Measurements from ENCODE around the gene DCST2. TPM values are rescaled to one million over a fixed set of nuclear protein-coding genes. Genes with fewer than 3 reads are reported as not detected.

Gene DCST2
- total RNA-seq, 2 experiments from 2014 or later: 0.09 to 0.29 TPM

GRCh38 chr1:155026588-155026987 lies 7.0 kb downstream of the DCST2 start:
- Mint-ChIP-seq H3K4me1 (peaks cover 2% of the 10 kb centered on the region), H3K36me3 (no peaks in the 10 kb centered on the region), H3K27ac (no peak overlapping the region), H3K9me3 (ENCODE audit: low read depth) (no peaks in the 10 kb centered on the region), H3K4me3 (no peak overlapping the region), H3K27me3 (no peaks in the 10 kb centered on the region)
- no peak for DNase-seq
- CTCF ChIA-PET: interaction anchor here (1.1 kb wide), 1 partner anchor 9 kb away, joined by 12 read pairs; no protein-coding TSS in a partner anchor
- ATAC-seq: no peak

GRCh38 chr1:155026154-155026553 lies 7.4 kb downstream of the DCST2 start:
- DNase-seq (no peak), ATAC-seq (no peak)
- Mint-ChIP-seq H3K27ac (no peak overlapping the region), H3K36me3 (no peaks in the 10 kb centered on the region), H3K4me3 (no peak overlapping the region), H3K9me3 (ENCODE audit: low read depth) (no peaks in the 10 kb centered on the region), H3K27me3 (no peaks in the 10 kb centered on the region), H3K4me1 (peaks cover 2% of the 10 kb centered on the region)
- CTCF ChIA-PET: interaction anchor here (1.1 to 1.5 kb wide), 2 partner anchors 9 to 10 kb away, joined by 3 to 12 read pairs; no protein-coding TSS in a partner anchor

GRCh38 chr1:155024315-155024714 lies 9.3 kb downstream of the DCST2 start:
- Mint-ChIP-seq H3K36me3 (no peaks in the 10 kb centered on the region), H3K27ac (no peak overlapping the region), H3K27me3 (no peaks in the 10 kb centered on the region), H3K4me3 (no peak overlapping the region), H3K9me3 (ENCODE audit: low read depth) (no peaks in the 10 kb centered on the region), H3K4me1 (peaks cover 2% of the 10 kb centered on the region)
- DNase-seq (no peak), ATAC-seq (no peak)
- CTCF ChIA-PET: interaction anchor here (0.6 to 1.1 kb wide), 2 partner anchors 21 to 69 kb away, joined by 3 read pairs; partner anchors contain the start of gene PBXIP1

- Mint-ChIP-seq H3K27me3 (no peaks in the 10 kb centered on the region), H3K9me3 (ENCODE audit: low read depth) (no peaks in the 10 kb centered on the region), H3K36me3 (no peaks in the 10 kb centered on the region), H3K27ac (no peak overlapping the region), H3K4me3 (no peak overlapping the region), H3K4me1 (peaks cover 2% of the 10 kb centered on the region)
- CTCF ChIA-PET: interaction anchor here (1.3 to 18.7 kb wide), 4 partner anchors 24 to 59 kb away, joined by 3 to 328 read pairs (median 6); partner anchors contain the start of genes ADAM15 and EFNA4
- ATAC-seq (no peak), DNase-seq (no peak)
Measured at GRCh38 chr1:155023627-155024026, 10.0 kb downstream of the DCST2 start.

GRCh38 chr1:155022927-155023236 lies 10.7 kb downstream of the DCST2 start:
- ATAC-seq (no peak), DNase-seq (no peak)
- Mint-ChIP-seq H3K4me3 (no peak overlapping the region), H3K9me3 (ENCODE audit: low read depth) (no peaks in the 10 kb centered on the region), H3K4me1 (peaks cover 4% of the 10 kb centered on the region), H3K27ac (no peak overlapping the region), H3K27me3 (no peaks in the 10 kb centered on the region), H3K36me3 (no peaks in the 10 kb centered on the region)
- CTCF ChIA-PET: interaction anchor here (1.3 to 18.7 kb wide), 5 partner anchors 15 to 58 kb away, joined by 3 to 328 read pairs (median 8); partner anchors contain the start of genes ADAM15 and EFNA4

- CTCF ChIA-PET: interaction anchor here (1.3 to 18.7 kb wide), 6 partner anchors 14 to 63 kb away, joined by 3 to 328 read pairs (median 10); partner anchors contain the start of genes ADAM15 and EFNA4
- Mint-ChIP-seq H3K27ac (no peak overlapping the region), H3K27me3 (no peaks in the 10 kb centered on the region), H3K4me1 (peaks cover 9% of the 10 kb centered on the region), H3K36me3 (no peaks in the 10 kb centered on the region), H3K4me3 (no peak overlapping the region), H3K9me3 (ENCODE audit: low read depth) (no peaks in the 10 kb centered on the region)
- DNase-seq (no peak), ATAC-seq (no peak)
Measured at GRCh38 chr1:155022136-155022926, 11.2 kb downstream of the DCST2 start.

- H3K4me3 Mint-ChIP-seq: no peak overlapping the region
- H3K27ac Mint-ChIP-seq: no peak overlapping the region
- H3K36me3 Mint-ChIP-seq: peaks cover 6% of the 10 kb centered on the region
- DNase-seq (no peak), ATAC-seq (no peak)
- H3K27me3 Mint-ChIP-seq: no peaks in the 10 kb centered on the region
- H3K9me3 Mint-ChIP-seq (ENCODE audit: low read depth): no peaks in the 10 kb centered on the region
- peaks cover 24% of the 10 kb centered on the region for H3K4me1 Mint-ChIP-seq
- CTCF ChIA-PET: interaction anchor here (1.0 to 18.7 kb wide), 12 partner anchors 11 to 112 kb away, joined by 3 to 328 read pairs (median 12); partner anchors contain the start of genes ADAM15, DCST1, DCST2 and EFNA4
Measured at GRCh38 chr1:155019377-155020245, 14.0 kb downstream of the DCST2 start.

GRCh38 chr1:155018617-155019348 lies 14.8 kb downstream of the DCST2 start:
- no peak overlapping the region for H3K4me3 Mint-ChIP-seq

GRCh38 chr1:155017946-155018316 lies 15.7 kb downstream of the DCST2 start:
- ATAC-seq (peak; percentile 11), DNase-seq (no peak)
- Mint-ChIP-seq H3K9me3 (ENCODE audit: low read depth) (no peaks in the 10 kb centered on the region), H3K4me3 (peak overlapping the region; percentile 47), H3K27ac (peak overlapping the region; percentile 44), H3K36me3 (peaks cover 8% of the 10 kb centered on the region), H3K4me1 (peaks cover 38% of the 10 kb centered on the region), H3K27me3 (no peaks in the 10 kb centered on the region)
- CTCF ChIA-PET: interaction anchor here (0.6 to 18.7 kb wide), 35 partner anchors 8 to 458 kb away, joined by 3 to 328 read pairs (median 6); partner anchors contain the start of genes ADAM15, CKS1B, DCST1 and DCST2

More at GRCh38 chr1:155018617-155019348, 14.8 kb downstream of the DCST2 start:
- Mint-ChIP-seq H3K27ac (no peak overlapping the region), H3K9me3 (ENCODE audit: low read depth) (no peaks in the 10 kb centered on the region), H3K36me3 (peaks cover 8% of the 10 kb centered on the region), H3K4me1 (peaks cover 29% of the 10 kb centered on the region), H3K27me3 (no peaks in the 10 kb centered on the region)
- ATAC-seq (no peak), DNase-seq (no peak)
- CTCF ChIA-PET: interaction anchor here (1.0 to 18.7 kb wide), 13 partner anchors 10 to 111 kb away, joined by 3 to 328 read pairs (median 13); partner anchors contain the start of genes ADAM15, CKS1B, DCST1 and DCST2

- no peaks in the 10 kb centered on the region for H3K9me3 Mint-ChIP-seq (ENCODE audit: low read depth)
- peak overlapping the region; percentile 44 for H3K27ac Mint-ChIP-seq
- peaks cover 42% of the 10 kb centered on the region for H3K4me1 Mint-ChIP-seq
- H3K4me3 Mint-ChIP-seq: peak overlapping the region; percentile 47
- H3K36me3 Mint-ChIP-seq: peaks cover 8% of the 10 kb centered on the region
- no peaks in the 10 kb centered on the region for H3K27me3 Mint-ChIP-seq
- CTCF ChIA-PET: interaction anchor here (0.6 to 18.7 kb wide), 37 partner anchors 9 to 458 kb away, joined by 3 to 328 read pairs (median 6); partner anchors contain the start of genes ADAM15, CKS1B, DCST1 and DCST2
- ATAC-seq: peak; percentile 99
- peak; percentile 89 for DNase-seq
Measured at GRCh38 chr1:155017041-155017945, 16.3 kb downstream of the DCST2 start.

GRCh38 chr1:155016231-155016831 lies 17.2 kb downstream of the DCST2 start:
- ATAC-seq (no peak), DNase-seq (no peak)
- CTCF ChIA-PET: interaction anchor here (0.6 to 18.7 kb wide), 20 partner anchors 8 to 400 kb away, joined by 3 to 328 read pairs (median 10); partner anchors contain the start of genes ADAM15, CKS1B, DCST1 and DCST2
- Mint-ChIP-seq H3K4me1 (peaks cover 47% of the 10 kb centered on the region), H3K4me3 (no peak overlapping the region), H3K9me3 (ENCODE audit: low read depth) (no peaks in the 10 kb centered on the region), H3K36me3 (peaks cover 8% of the 10 kb centered on the region), H3K27me3 (no peaks in the 10 kb centered on the region), H3K27ac (no peak overlapping the region)

All from activated CD8-positive, alpha-beta memory T cell treated with anti-CD3 and anti-CD28 coated beads, Interleukin-2, amount 10 ng/mL, durations not matched to agents 7 days and 5 days (primary cell).